HG02884 (cell line): ENCODE results near the gene C1R.
"Not testable (repeated sequence)": the region's sequence is repeated elsewhere in the genome, so short reads cannot be mapped to it uniquely, and the experiment has no call there.

Experiments
- ATAC-seq: cut with Tn5 transposase; IDR thresholded peaks from one replicate; pipeline ENCODE4 v1.9.1; 2021; ENCODE audit warnings: mild to moderate bottlenecking, moderate library complexity; ENCODE audit not compliant: unreplicated experiment

The C1R gene

GRCh38 chr12:7039403-7039802 is 52.8 kb downstream of the C1R start:
- no peak for ATAC-seq

DNA sequence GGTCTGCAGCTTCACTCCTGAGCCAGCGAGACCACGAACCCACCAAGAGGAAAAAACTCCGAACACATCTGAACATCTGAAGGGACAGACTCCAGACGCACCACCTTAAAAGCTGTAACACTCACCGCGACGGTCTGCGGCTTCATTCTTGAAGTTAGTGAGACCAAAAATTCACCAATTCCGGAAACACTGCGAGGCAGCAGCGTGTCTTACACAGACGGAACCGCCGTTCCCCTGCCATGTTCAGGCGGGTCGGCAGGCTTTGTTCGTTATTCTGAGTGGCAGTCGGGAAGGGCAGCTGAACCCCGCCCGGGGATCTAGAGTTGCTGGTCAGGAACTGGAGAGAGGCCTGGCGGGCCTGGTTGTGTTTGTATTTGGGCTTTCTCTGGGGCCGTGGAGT is 53.7 kb downstream of the C1R start:
- ATAC-seq = no peak

GRCh38 chr12:7037411-7037810 is 54.8 kb downstream of the C1R start:
- ATAC-seq = not testable (repeated sequence)

DNA sequence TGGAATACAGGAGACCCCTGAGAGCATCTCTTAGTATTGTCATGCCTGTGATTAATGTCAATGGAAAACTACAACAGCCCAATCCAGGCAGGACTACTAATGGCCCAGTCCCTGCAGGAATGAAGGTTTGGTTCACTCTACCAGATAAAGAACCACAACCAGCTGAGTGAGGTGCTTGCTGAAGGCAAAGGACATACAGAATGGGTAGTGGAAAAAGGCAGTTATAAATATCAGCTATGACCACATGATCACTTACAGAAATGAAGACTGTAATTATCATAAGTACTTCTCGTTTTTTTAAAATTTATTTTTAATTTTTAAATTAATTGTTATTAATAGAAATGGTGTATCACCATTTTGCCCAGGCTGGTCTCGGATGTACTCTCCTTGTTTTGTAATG is 56.8 kb downstream of the C1R start:
- no peak for ATAC-seq

DNA sequence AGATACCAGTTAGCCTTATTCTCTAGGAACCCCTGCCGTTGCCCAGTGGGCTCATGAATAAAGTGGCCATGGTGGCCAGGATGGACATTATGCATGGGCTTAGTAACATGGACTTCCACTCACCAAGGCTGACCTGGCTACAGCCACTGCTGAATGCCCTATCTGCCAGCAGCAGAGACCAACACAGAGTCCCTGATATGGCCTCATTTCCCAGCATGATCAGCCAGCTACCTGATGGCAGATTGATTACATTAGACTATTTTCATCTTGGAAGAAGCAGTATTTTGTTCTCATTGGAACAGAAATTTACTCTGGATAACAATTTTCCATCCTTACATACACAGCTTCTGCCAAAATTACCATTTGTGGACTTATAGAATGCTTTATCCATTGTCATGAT is 57.8 kb downstream of the C1R start:
- no peak for ATAC-seq

GRCh38 chr12:7032990-7033389 is 59.3 kb downstream of the C1R start:
- no peak for ATAC-seq

DNA sequence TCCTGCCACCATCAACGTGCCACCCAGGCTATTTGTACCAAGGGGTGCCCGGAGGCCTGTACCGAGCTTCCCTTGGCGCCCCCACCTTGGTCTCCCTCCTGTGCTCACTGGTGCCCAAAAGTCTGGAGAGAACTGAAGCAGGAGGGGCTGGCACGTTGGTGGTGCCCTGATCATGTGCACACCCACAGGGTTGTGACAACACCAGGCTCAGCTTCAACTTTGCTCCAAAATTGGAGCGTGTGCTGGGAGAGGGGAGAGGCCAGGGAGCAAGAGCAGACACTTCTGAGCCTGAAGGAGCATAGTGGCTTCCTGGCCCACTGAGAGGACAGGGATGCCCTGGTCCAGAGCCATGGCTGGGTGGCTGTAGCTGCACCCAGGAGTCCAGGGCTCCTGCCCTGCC is 60.9 kb downstream of the C1R start:
- no peak for ATAC-seq
